DOHH2 (cell line): ENCODE measurements around the gene WDR27.

Source experiments
- H3F3A ChIP-seq: fragments of 200-600 bp; sonication (generic), shearing (Covaris generic); 2 replicates; pipeline ENCODE4 v1.6.0; 2016; ENCODE audit warnings: antibody characterized with exemption, mild to moderate bottlenecking; ENCODE audit not compliant: control insufficient read depth, insufficient read depth
- H3K27ac ChIP-seq: fragments of 200-600 bp; sonication (generic); 2 replicates; pipeline ENCODE4 v1.5.1; 2014; ENCODE audit warnings: low read depth, mild to moderate bottlenecking, low read length, moderate library complexity
- H3K27me3 ChIP-seq: fragments of 200-600 bp; sonication (generic); 2 replicates; pipeline ENCODE4 v1.6.1; 2014; ENCODE audit warnings: mild to moderate bottlenecking, low read length, mixed read lengths; ENCODE audit not compliant: control insufficient read depth
- H3K36me3 ChIP-seq: fragments of 200-600 bp; sonication (generic); 2 replicates; pipeline ENCODE4 v1.6.1; 2014; ENCODE audit warnings: mild to moderate bottlenecking, low read length, moderate library complexity, mixed read lengths; ENCODE audit not compliant: control insufficient read depth
- H3K4me1 ChIP-seq: fragments of 200-600 bp; sonication (generic); 2 replicates; pipeline ENCODE4 v1.6.1; 2014; ENCODE audit warnings: mild to moderate bottlenecking, low read length, mixed read lengths; ENCODE audit not compliant: control insufficient read depth
- H3K4me2 ChIP-seq: fragments of 200-600 bp; sonication (generic); 2 replicates; pipeline ENCODE4 v1.6.0; 2014; ENCODE audit warnings: mild to moderate bottlenecking, low read length, moderate library complexity
- H3K4me3 ChIP-seq: fragments of 200-600 bp; sonication (generic); 2 replicates; pipeline ENCODE4 v1.5.1; 2014; ENCODE audit warnings: mild to moderate bottlenecking, low read length, mixed read lengths
- H3K79me2 ChIP-seq: fragments of 200-600 bp; sonication (generic); 2 replicates; pipeline ENCODE4 v1.6.1; 2014; ENCODE audit warnings: mild to moderate bottlenecking, low read length, mixed read lengths; ENCODE audit not compliant: control insufficient read depth
- H3K9me2 ChIP-seq: fragments of 200-600 bp; sonication (generic); replicated peaks from 2 replicates; pipeline ENCODE4 v1.6.1; 2014; ENCODE audit warnings: mild to moderate bottlenecking, low read length, mixed read lengths; ENCODE audit not compliant: control insufficient read depth
- H3K9me3 ChIP-seq: fragments of 200-600 bp; sonication (generic); 2 replicates; pipeline ENCODE4 v1.6.1; 2014; ENCODE audit warnings: antibody characterized with exemption, low read length, mixed read lengths; ENCODE audit not compliant: control insufficient read depth, insufficient read depth
- H4K20me1 ChIP-seq: fragments of 200-600 bp; sonication (generic); 2 replicates; pipeline ENCODE4 v1.6.0; 2014; ENCODE audit warnings: low read depth, mild to moderate bottlenecking, antibody characterized with exemption, low read length, moderate library complexity; ENCODE audit not compliant: control insufficient read depth, insufficient read depth
- EZH2phosphoT487 ChIP-seq: fragments of 200-600 bp; sonication (generic); IDR thresholded peaks from 2 replicates; pipeline ENCODE4 v1.6.1; 2017; ENCODE audit warnings: borderline replicate concordance, mild to moderate bottlenecking, antibody characterized with exemption, low read length, moderate library complexity, mixed read lengths
- TF ChIP-seq, protein P1 (sequence below): fragments of 200-600 bp; sonication (generic); IDR thresholded peaks from one replicate; pipeline ENCODE4 v1.5.1; 2014; ENCODE audit warnings: antibody characterized with exemption, mild to moderate bottlenecking, low read depth, low read length; ENCODE audit not compliant: poor library complexity, severe bottlenecking

WDR27 gene

DNA sequence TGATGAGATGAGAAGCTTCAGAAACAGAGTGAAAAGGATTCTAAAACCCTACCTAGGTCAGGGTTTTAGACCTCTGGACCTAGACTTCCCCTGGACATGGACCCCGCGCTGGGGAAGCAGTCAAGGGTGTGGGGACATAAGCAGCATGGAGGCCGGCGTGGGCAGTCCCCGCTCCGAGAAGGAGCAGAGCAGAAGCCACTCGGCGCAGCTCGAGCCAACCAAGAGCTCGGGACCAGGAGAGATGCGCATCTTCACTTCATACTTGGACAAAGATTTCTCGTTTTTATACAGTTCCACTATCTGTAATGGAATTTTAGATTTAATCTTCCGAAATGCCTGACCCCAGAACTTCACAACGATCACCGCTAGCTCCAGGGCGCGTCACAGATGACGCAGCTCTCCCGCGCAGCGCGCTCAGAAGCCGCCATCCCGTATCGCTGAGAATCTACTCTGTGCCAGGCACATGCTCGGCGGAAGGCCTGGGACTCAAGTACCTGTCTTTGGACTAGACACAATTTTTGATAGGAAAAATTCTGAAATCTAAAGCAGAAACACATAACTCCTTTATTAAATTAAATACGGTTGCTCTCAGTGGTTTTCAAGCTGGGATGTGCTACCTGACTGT, 60.3 kb downstream of the WDR27 start:
- H3K9me3 ChIP-seq = no peaks in the 10 kb centered on the region
- no peaks in the 10 kb centered on the region for H3F3A ChIP-seq
- H3K27ac ChIP-seq = no peak overlapping the region
- no peak overlapping the region for H3K4me3 ChIP-seq
- H4K20me1 ChIP-seq = no peaks in the 10 kb centered on the region
- no peaks in the 10 kb centered on the region for H3K79me2 ChIP-seq
- no peak overlapping the region for H3K4me2 ChIP-seq
- H3K27me3 ChIP-seq = no peaks in the 10 kb centered on the region
- TF ChIP-seq EZH2phosphoT487 = no peak
- TF ChIP-seq, protein P1, sequence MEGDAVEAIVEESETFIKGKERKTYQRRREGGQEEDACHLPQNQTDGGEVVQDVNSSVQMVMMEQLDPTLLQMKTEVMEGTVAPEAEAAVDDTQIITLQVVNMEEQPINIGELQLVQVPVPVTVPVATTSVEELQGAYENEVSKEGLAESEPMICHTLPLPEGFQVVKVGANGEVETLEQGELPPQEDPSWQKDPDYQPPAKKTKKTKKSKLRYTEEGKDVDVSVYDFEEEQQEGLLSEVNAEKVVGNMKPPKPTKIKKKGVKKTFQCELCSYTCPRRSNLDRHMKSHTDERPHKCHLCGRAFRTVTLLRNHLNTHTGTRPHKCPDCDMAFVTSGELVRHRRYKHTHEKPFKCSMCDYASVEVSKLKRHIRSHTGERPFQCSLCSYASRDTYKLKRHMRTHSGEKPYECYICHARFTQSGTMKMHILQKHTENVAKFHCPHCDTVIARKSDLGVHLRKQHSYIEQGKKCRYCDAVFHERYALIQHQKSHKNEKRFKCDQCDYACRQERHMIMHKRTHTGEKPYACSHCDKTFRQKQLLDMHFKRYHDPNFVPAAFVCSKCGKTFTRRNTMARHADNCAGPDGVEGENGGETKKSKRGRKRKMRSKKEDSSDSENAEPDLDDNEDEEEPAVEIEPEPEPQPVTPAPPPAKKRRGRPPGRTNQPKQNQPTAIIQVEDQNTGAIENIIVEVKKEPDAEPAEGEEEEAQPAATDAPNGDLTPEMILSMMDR = no peak
- peaks cover 3% of the 10 kb centered on the region; the same call in 1 of the 2 replicates for H3K36me3 ChIP-seq
- no peaks in the 10 kb centered on the region for H3K4me1 ChIP-seq
- no peaks in the 10 kb centered on the region for H3K9me2 ChIP-seq

DNA sequence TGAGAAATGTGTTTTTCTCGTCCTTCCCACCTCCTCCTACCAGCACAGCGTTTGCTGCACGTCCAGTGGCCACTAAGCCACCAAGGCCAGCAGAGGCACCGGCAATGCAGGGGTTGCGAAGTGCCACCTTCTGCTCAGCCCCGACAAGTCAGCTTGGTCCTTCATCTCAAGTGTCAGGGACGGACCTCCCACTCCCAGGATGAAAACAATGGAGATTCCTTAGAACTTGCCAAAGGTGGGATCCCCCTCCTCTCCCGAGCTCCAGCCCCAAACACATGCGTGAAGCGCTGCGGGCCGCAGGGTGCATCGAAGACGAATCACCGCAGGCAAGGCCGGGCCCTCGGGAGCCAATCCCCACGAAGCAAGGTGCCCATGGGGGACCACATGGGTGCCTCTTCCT, 60.8 kb downstream of the WDR27 start:
- Histone ChIP-seq H3K27me3 (no peaks in the 10 kb centered on the region), H3K27ac (no peak overlapping the region), H3K4me3 (no peak overlapping the region), H4K20me1 (no peaks in the 10 kb centered on the region), H3K9me3 (no peaks in the 10 kb centered on the region), H3K4me1 (no peaks in the 10 kb centered on the region), H3K36me3 (peaks cover 3% of the 10 kb centered on the region; the same call in 1 of the 2 replicates), H3F3A (no peaks in the 10 kb centered on the region), H3K4me2 (no peak overlapping the region), H3K79me2 (no peaks in the 10 kb centered on the region), H3K9me2 (no peaks in the 10 kb centered on the region)
- TF ChIP-seq, protein P1 = no peak
- TF ChIP-seq EZH2phosphoT487 = no peak

DNA sequence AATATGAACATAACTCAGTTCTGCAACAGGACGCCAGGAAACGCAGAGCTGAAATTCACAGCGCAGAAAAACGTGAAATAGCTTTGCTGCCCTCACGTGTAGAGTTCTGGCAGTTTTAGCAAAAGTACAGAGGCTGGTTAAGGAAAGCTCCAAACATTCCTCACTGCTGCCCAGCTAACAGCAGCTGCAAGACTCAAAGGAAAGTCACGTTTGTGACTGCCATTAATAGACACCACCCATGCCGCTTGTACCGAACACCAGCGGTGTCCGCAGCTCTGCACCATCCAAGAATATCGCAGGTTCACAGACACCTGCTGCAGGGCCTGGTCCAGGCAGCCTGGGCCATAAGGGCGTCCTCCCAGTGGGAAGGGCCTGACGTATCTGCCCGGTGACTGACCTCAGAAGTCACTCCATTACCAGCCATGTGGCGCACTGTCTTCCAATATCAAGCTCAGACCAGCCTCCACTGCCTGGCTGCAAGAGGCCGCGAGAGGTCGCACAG, 61.4 kb downstream of the WDR27 start:
- H3K79me2 ChIP-seq = no peaks in the 10 kb centered on the region
- H3F3A ChIP-seq = no peaks in the 10 kb centered on the region
- H3K36me3 ChIP-seq = peaks cover 3% of the 10 kb centered on the region; the same call in 1 of the 2 replicates
- no peak overlapping the region for H3K27ac ChIP-seq
- no peaks in the 10 kb centered on the region for H4K20me1 ChIP-seq
- H3K4me1 ChIP-seq = no peaks in the 10 kb centered on the region
- no peak overlapping the region for H3K4me2 ChIP-seq
- TF ChIP-seq, protein P1 = no peak
- TF ChIP-seq EZH2phosphoT487 = no peak
- H3K4me3 ChIP-seq = no peak overlapping the region
- H3K9me3 ChIP-seq = no peaks in the 10 kb centered on the region
- no peaks in the 10 kb centered on the region for H3K27me3 ChIP-seq
- no peaks in the 10 kb centered on the region for H3K9me2 ChIP-seq
